Right lobe of liver (tissue), 6 donors: ENCODE measurements around the gene RBFOX2. TPM values are rescaled to one million over a fixed set of nuclear protein-coding genes. Genes with fewer than 3 reads are reported as not detected.
"Not testable (repeated sequence)": the region's sequence is repeated elsewhere in the genome, so short reads cannot be mapped to it uniquely, and the experiment has no call there.

ENCODE experiments used
- ATAC-seq, 4 donors: fragments of 200-7000 bp; cut with Tn5 transposase; one replicate each; pipeline ENCODE4 v1.9.1; 2020; ENCODE audit warnings: mild to moderate bottlenecking in 4 of 4, moderate library complexity in 4 of 4
- DNase-seq, 3 donors: peaks; one replicate each; pipeline ENCODE4 v3.0.0-alpha.2; 2020
- H3K27ac ChIP-seq, 3 donors: fragments of 200-600 bp; one replicate each; pipeline ENCODE4 v1.8.0; 2022
- H3K27me3 ChIP-seq, 2 donors: fragments of 200-600 bp; one replicate each; pipeline ENCODE4 v1.8.0; 2022
- H3K36me3 ChIP-seq, 4 donors: fragments of 200-600 bp; sonication (generic) in 1 of 4; one replicate each; pipeline versions ENCODE4 v1.5.1 to v1.8.0; 2017 to 2022; ENCODE audit warnings: control low read depth in 1 of 4
- H3K4me1 ChIP-seq, 4 donors: fragments of 200-600 bp; sonication (generic) in 1 of 4; one replicate each; pipeline versions ENCODE4 v1.5.1 to v1.8.0; 2017 to 2022; ENCODE audit warnings: control low read depth in 1 of 4
- H3K4me3 ChIP-seq, 3 donors: fragments of 200-600 bp; one replicate each; pipeline ENCODE4 v1.8.0; 2022
- H3K9me3 ChIP-seq, 4 donors: fragments of 200-600 bp; sonication (generic) in 1 of 4; one replicate each; pipeline versions ENCODE4 v1.5.1 to v1.8.0; 2017 to 2022; ENCODE audit warnings: control low read depth in 1 of 4
- CTCF ChIP-seq, 4 donors: fragments of 200-600 bp in 3 of 4; fragments of 450-650 bp in 1 of 4; IDR thresholded peaks; one replicate each; pipeline versions ENCODE4 v1.5.1 to v1.8.0; 2016 to 2022; ENCODE audit warnings: antibody characterized with exemption in 4 of 4, mild to moderate bottlenecking in 2 of 4
- POLR2A ChIP-seq: fragments of 450-650 bp; IDR thresholded peaks from one replicate; pipeline ENCODE4 v1.6.1; 2017; ENCODE audit warnings: antibody characterized with exemption, mild to moderate bottlenecking
- WGBS: methylation state at CpG from one replicate; pipeline ENCODE4 v1.1.6; 2018; ENCODE audit warnings: low coverage, low lambda C conversion rate; ENCODE audit not compliant: insufficient coverage; ENCODE audit errors: missing lambda C conversion rate; 5-methylcytosine and 5-hydroxymethylcytosine counted together
- intact Hi-C, 2 donors: fragments of 100-400 bp; cut with DNase I; formaldehyde crosslinking; loops; one replicate each; pipeline versions ENCODE4 v1.11.2 to v1.14.1; 2022
- total RNA-seq, 6 experiments: library from RNA; depleted of rRNA in 2 of 6; stranded (reverse); fragments of >200 nt in 2 of 6; fragmentation: NEBNext Ultra II Directional in 3 of 6; extraction: Animal tissue kit (Norgen Biotek cat#: 25700) in 3 of 6; gene quantifications; one replicate each; pipeline versions ENCODE4 v1.1.0 to v1.2.4, GENCODE V29; 2016 to 2023
- donor health status: DM: no; HTN: yes; CAD: no.
- donor health status: DM: no; HTN: no; CAD: no.
- donor health status: DM: no; HTN: no; CAD: no.
- donor health status: DM: no; HTN: yes; CAD: no.
- donor health status: DM: no; HTN: yes; CAD: no.

RBFOX2 gene
- total RNA-seq, 6 experiments from 2014 or later, result 23.9 to 36.5 (median 29.5) TPM

- 84% methylated on average over 18 of the region's 19 CpGs for WGBS
- ATAC-seq (no peak), DNase-seq (no peak)
- no peak overlapping the region for H3K4me3 ChIP-seq
- no peaks in the 10 kb centered on the region for H3K27me3 ChIP-seq
- no peaks in the 10 kb centered on the region for H3K9me3 ChIP-seq
- no peaks in the 10 kb centered on the region for H3K4me1 ChIP-seq
- TF ChIP-seq POLR2A (no peak), CTCF (IDR thresholded peaks at IDR 0.05) (no peak)
- intact Hi-C loops, result no loop called here
- H3K36me3 ChIP-seq, result no peaks in the 10 kb centered on the region
- H3K27ac ChIP-seq, result no peak overlapping the region
Measured at GRCh38 chr22:36055376-36056295, 27.0 kb upstream of the RBFOX2 start.

GRCh38 chr22:36054446-36054845, 25.8 kb upstream of the RBFOX2 start:
- 65% methylated on average over 7 of the region's 10 CpGs for WGBS
- H3K36me3 ChIP-seq, DNase-seq, H3K27ac ChIP-seq, intact Hi-C loops, ATAC-seq, H3K4me1 ChIP-seq, H3K4me3 ChIP-seq, H3K27me3 ChIP-seq, H3K9me3 ChIP-seq: not testable (repeated sequence)

- intact Hi-C loops, result no loop called here
- Histone ChIP-seq H3K4me3 (no peak overlapping the region), H3K9me3 (no peaks in the 10 kb centered on the region), H3K27me3 (no peaks in the 10 kb centered on the region), H3K36me3 (no peaks in the 10 kb centered on the region), H3K4me1 (no peaks in the 10 kb centered on the region), H3K27ac (no peak overlapping the region)
- DNase-seq, result no peak
- TF ChIP-seq POLR2A, result no peak
- TF ChIP-seq CTCF (IDR thresholded peaks at IDR 0.05), result no peak
- no peak for ATAC-seq
- 89% methylated on average over 1 of the region's 1 CpG for WGBS
Measured at GRCh38 chr22:36053242-36054147, 24.9 kb upstream of the RBFOX2 start.

GRCh38 chr22:36052505-36052941, 23.9 kb upstream of the RBFOX2 start:
- H3K9me3 ChIP-seq, result no peaks in the 10 kb centered on the region
- H3K27me3 ChIP-seq, result no peaks in the 10 kb centered on the region
- H3K27ac ChIP-seq, result no peak overlapping the region
- intact Hi-C loops, result no loop called here
- ATAC-seq (no peak), DNase-seq (no peak)
- WGBS, result 73% methylated on average over 4 of the region's 5 CpGs
- H3K36me3 ChIP-seq, result no peaks in the 10 kb centered on the region
- no peak for TF ChIP-seq CTCF (IDR thresholded peaks at IDR 0.05)
- no peak for TF ChIP-seq POLR2A
- no peaks in the 10 kb centered on the region for H3K4me1 ChIP-seq
- H3K4me3 ChIP-seq, result no peak overlapping the region

GRCh38 chr22:36049678-36049997, 21.0 kb upstream of the RBFOX2 start:
- no peak for DNase-seq
- no peak for ATAC-seq
- H3K4me3 ChIP-seq, result no peak overlapping the region
- H3K9me3 ChIP-seq, result no peaks in the 10 kb centered on the region
- H3K4me1 ChIP-seq, result no peaks in the 10 kb centered on the region
- TF ChIP-seq CTCF (IDR thresholded peaks at IDR 0.05) (no peak), POLR2A (no peak)
- intact Hi-C loops, result no loop called here
- WGBS, result 92% methylated on average over 2 of the region's 2 CpGs
- H3K27me3 ChIP-seq, result no peaks in the 10 kb centered on the region
- no peaks in the 10 kb centered on the region for H3K36me3 ChIP-seq
- no peak overlapping the region for H3K27ac ChIP-seq
